Stimulated activated CD4-positive, alpha-beta T cell treated with anti-CD3 and anti-CD28 coated beads, Interleukin-12 subunit alpha, Interleukin-12 subunit beta, amount 100 ng/mL, for 48 hours (primary cell): ENCODE data around the gene AKNAD1.
"Not testable (repeated sequence)": the region's sequence is repeated elsewhere in the genome, so short reads cannot be mapped to it uniquely, and the experiment has no call there.

Source experiments
- DNase-seq, 3 donors: peaks; one replicate each; pipeline ENCODE4 v3.0.0-alpha.2; 2020; ENCODE audit warnings: low read depth in 2 of 3, low spot score in 1 of 3

The AKNAD1 gene

DNA sequence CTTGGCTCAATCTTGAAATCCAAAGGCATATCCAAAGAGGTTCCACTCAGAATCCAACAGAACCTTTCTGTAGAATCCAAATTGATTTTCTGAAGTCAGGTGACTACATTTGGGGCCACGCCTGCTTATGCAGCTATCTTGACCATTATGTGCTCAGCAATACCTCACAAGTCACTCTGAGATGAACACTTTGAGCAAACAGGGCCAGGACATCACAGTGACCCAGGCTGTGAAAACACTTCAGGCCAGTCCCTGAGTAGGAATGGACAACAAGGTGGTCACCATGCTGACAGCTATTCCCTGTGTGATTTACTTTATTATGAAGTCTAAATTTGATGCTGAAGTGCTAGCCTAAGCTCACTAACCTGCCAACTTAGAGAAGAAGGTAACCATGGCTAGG is at the start of gene AKNAD1:
Gene AKNAD1, minus strand, starts transcription at position 101 of the 400 bp plus-strand sequence. CDS start 4,430 bp downstream, outside the sequence.
- DNase-seq = no peak

- no peak for DNase-seq
These were observed 44.2 kb upstream of the AKNAD1 start for GRCh38 chr1:108901106-108901505.

- DNase-seq = no peak
These were observed 41.2 kb upstream of the AKNAD1 start for GRCh38 chr1:108897865-108898720.

DNA sequence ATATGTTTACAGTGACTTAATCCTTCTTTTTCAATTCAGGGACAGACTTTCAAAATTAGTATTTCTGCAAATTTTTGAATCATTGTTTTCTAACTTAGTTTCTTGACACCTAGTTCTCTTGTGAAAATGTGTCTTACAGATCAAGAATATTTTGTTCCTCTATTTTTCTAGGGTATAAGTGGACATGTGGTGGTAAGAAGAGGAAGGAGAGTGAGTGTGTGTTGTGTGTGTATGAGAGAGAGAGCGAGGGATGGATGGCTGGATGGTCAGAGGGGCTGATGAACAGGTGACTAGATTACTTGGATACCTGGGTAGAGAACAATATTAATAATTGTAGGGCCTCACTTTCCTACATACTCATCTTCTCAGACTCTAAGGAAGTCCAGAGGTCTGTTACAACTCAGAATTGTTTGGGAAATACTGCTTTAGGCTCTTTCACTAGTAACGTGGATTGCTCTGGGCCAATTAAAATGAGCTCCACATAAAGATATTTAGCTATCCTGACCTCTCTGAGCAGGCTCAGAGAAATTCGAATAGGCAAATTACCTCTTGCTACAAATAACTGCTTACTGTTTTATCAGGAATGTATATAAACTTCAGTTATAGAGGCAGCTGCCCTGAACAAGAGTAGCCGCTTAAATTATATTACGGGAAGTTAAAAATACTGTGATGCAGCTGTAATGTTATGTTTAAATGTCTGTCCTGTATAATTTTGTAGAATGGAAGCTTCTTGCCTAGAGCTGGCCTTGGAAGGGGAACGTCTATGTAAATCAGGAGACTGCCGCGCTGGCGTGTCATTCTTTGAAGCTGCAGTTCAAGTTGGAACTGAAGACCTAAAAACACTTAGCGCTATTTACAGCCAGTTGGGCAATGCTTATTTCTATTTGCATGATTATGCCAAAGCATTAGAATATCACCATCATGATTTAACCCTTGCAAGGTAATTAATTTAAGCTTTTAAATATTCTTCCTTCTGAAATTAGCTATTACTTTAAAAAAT is 39.6 kb upstream of the AKNAD1 start:
- no peak for DNase-seq

DNA sequence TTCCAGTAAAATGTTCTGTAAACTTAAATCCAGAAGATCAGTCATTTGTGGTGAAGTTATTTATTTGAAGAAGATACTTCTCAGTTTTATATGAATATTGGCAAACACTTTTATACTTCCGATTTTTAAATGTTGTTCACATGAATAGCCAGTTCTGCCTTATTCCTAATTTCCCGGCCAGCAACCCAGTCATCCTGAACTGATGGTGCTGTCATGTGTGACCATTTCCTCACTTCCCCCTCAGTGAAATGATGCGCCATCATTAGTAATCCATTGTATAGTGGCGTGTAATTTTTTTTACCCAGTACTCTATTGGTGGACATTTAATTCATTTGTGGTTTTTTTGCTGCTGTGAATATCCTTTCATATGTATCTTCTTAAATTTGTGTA is 36.2 kb upstream of the AKNAD1 start:
- DNase-seq = no peak

GRCh38 chr1:108892356-108893140 is 35.7 kb upstream of the AKNAD1 start:
- no peak for DNase-seq

GRCh38 chr1:108889706-108890384 is 33.0 kb upstream of the AKNAD1 start:
- no peak for DNase-seq

GRCh38 chr1:108889006-108889645 is 32.2 kb upstream of the AKNAD1 start:
- DNase-seq = not testable (repeated sequence)

GRCh38 chr1:108886292-108886691 is 29.4 kb upstream of the AKNAD1 start:
- DNase-seq = no peak

DNA sequence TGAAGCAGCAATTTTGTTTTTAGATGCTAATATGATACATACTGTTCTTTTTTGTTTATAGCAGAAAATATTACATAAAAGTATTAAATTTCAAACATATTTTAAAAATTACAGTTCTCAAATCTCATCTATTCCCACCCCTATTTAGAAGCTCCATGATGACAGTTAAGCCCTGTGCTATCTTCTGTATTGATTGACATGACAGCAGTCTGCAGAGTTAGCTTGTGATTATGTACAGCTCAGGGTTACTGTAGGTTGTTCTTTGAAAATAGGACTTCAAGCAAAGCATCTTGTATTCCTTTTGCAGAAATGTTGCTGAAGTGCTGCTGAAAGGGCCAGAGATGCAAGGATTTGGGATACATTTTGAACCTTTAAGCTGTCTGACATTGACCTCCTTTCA is 28.1 kb upstream of the AKNAD1 start:
- DNase-seq = no peak

DNA sequence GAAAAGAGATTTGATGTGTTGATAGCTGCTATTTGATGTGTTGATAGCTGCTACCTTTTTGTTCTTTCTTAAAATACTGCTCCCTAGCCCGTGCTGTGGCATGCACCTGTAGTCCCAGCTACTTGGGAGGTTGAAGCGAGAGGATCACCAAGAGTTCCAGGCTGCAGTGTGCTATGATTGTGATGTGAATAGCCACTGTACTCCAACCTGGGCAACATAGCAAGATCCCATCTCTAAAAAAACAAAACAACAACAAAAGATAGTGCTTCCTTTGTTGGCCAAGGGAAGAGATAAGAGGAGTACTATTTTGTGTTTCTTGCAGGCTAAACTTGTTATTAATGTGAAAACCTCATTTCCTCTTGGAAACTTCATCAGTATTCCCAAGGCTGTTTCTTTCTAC is 25.9 kb upstream of the AKNAD1 start:
- no peak for DNase-seq

DNA sequence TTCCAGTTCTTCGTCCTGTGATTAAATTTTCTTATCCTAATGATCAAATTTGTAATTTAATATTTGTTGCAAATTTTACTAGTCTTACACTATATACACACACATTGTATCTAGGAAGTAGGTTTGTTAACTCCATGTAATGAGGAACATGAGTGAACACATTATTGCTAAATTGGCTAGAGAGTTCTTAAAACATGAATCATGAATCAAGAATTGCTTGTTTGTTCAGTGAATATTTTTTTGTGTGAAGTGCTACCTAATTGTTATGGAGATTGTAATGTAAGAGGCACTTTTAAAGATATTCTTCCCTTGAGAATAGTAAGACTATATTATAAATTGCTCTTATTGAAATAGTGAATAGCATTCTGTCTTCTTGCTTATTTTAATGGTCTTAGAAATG is 24.5 kb upstream of the AKNAD1 start:
- no peak for DNase-seq

GRCh38 chr1:108880850-108881249 is 24.0 kb upstream of the AKNAD1 start:
- no peak for DNase-seq

GRCh38 chr1:108878678-108879077 is 21.8 kb upstream of the AKNAD1 start:
- DNase-seq = no peak

DNA sequence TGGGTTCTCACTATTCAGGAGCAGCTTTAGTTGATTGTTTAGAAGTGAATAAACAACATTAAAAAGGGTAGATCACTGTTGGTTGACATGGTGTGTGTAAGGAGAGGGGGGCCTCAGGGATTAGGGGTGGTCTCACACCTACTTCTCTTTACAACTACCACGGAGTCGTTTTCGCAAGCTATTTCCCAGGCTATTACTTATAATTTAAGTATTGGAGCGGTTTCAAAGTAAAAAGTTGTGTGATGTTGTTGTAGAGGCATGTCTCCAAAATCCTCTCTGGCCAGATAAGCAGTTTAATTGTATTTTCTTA is 21.2 kb upstream of the AKNAD1 start:
- DNase-seq = no peak

DNA sequence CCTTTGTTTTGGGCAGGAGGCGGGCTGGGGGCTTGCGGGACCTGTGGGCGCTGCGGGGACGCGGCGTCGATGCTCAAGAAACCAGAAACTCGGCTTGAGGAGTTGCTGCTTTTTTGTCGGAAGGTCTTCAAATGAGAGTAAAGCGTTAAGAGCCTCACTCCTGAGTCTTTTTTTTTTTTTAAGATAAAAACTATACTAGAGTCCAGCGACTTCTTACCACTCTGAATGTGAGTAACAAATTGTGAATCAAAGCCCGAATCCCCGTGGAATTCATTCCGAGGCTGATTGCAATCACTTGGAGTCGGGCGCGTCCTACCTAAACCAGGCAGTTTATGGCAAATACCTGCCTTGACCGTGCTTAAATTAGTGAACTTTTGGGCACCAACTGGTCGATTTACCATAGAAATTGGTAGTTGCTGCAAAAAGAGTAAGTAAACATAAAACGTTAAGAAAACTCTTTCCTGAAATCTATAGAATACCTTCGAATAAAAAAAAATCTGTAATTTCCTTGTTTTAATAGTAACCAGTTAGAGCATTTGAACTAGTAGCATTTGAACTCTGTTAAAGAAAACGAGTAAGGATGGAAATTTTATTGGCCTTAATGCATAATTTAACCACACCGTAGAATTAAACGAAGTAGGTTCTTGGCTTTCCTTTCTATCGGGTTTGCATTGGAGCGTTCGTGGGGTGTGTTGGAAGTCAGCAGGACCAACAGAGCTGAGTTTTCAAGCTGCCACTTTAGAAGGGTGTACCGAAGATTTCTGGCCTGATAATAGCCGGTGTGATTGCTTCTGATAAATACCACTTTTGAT is 20.7 kb upstream of the AKNAD1 start:
- no peak for DNase-seq

GRCh38 chr1:108871050-108871724 is 14.3 kb upstream of the AKNAD1 start:
- no peak for DNase-seq

GRCh38 chr1:108865316-108865910 is 8.5 kb upstream of the AKNAD1 start:
- DNase-seq = no peak
